ENCODE data around the gene PAPPA.

DNA sequence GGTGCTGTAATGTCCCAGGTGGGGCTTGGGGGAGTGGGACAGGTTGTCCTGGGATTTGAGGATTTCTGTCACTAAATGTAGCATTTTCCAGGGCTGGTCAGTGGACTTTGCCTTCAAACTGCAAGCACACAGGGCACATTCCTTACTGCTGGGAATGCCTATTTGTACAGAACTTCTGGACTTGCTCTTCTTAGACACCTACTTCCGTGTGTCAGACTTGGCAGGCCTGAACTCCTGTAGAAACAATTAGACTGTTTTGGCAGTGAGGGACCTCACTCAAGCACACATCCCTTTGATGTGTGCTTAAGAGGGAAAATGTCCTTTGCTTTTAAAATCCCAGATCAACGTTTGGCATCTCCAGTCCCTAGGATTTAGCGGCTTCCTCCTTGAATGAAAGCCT is 192.2 kb downstream of the PAPPA start:
- TF ChIP-seq INSM2 (tag by site-specific recombination; IDR thresholded peaks at IDR 0.05), result no peak
- TF ChIP-seq, protein P1, sequence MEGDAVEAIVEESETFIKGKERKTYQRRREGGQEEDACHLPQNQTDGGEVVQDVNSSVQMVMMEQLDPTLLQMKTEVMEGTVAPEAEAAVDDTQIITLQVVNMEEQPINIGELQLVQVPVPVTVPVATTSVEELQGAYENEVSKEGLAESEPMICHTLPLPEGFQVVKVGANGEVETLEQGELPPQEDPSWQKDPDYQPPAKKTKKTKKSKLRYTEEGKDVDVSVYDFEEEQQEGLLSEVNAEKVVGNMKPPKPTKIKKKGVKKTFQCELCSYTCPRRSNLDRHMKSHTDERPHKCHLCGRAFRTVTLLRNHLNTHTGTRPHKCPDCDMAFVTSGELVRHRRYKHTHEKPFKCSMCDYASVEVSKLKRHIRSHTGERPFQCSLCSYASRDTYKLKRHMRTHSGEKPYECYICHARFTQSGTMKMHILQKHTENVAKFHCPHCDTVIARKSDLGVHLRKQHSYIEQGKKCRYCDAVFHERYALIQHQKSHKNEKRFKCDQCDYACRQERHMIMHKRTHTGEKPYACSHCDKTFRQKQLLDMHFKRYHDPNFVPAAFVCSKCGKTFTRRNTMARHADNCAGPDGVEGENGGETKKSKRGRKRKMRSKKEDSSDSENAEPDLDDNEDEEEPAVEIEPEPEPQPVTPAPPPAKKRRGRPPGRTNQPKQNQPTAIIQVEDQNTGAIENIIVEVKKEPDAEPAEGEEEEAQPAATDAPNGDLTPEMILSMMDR (tag by site-specific recombination; IDR thresholded peaks at IDR 0.05), result no peak
- TF ChIP-seq, protein P2, sequence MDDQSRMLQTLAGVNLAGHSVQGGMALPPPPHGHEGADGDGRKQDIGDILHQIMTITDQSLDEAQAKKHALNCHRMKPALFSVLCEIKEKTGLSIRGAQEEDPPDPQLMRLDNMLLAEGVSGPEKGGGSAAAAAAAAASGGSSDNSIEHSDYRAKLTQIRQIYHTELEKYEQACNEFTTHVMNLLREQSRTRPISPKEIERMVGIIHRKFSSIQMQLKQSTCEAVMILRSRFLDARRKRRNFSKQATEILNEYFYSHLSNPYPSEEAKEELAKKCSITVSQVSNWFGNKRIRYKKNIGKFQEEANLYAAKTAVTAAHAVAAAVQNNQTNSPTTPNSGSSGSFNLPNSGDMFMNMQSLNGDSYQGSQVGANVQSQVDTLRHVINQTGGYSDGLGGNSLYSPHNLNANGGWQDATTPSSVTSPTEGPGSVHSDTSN (CRISPR knock-in tag; IDR thresholded peaks at IDR 0.05), result no peak
- TF ChIP-seq ZNF341 (tag by site-specific recombination; IDR thresholded peaks at IDR 0.05; ENCODE audit: low read depth), result no peak
- TF ChIP-seq ZFP41 (tag by site-specific recombination; IDR thresholded peaks at IDR 0.05; ENCODE audit: borderline replicate concordance), result no peak
- no peak for TF ChIP-seq ZNF146 (tag by site-specific recombination; IDR thresholded peaks at IDR 0.05)
- no peak for TF ChIP-seq ZNF324 (tag by site-specific recombination; IDR thresholded peaks at IDR 0.05)

Data from HEK293 (cell line).